Measurements from ENCODE around the gene THRB.

- TF ChIP-seq POLR2A (IDR thresholded peaks at IDR 0.05) (no peak), CTCF (IDR thresholded peaks at IDR 0.05) (no peak)
These were observed 1.6 kb downstream of the THRB start for GRCh38 chr3:24492971-24493551.
